Neural cell (in vitro differentiated cells): ENCODE data around the gene SGCD. TPM values are rescaled to one million over a fixed set of nuclear protein-coding genes. Genes with fewer than 3 reads are reported as not detected.

Source experiments
- H2AFZ ChIP-seq: fragments of 200-600, 300-800 bp; sonication (generic), shearing (Covaris generic); 2 replicates; pipeline ENCODE4 v1.6.0; 2014; ENCODE audit warnings: low read depth, mild to moderate bottlenecking, antibody characterized with exemption, low read length, moderate library complexity
- H3F3A ChIP-seq: fragments of 200-600 bp; shearing (Covaris generic); 2 replicates; pipeline ENCODE4 v1.6.1; 2016; ENCODE audit warnings: mild to moderate bottlenecking, moderate library complexity, mixed read lengths, antibody characterized with exemption, low read length; ENCODE audit not compliant: insufficient read depth, poor library complexity, severe bottlenecking
- H3K27ac ChIP-seq: fragments of 200-600, 300-800 bp; sonication (generic), shearing (Covaris generic); 2 replicates; pipeline ENCODE4 v1.5.1; 2014; ENCODE audit warnings: mild to moderate bottlenecking, low read length, moderate library complexity
- H3K27me3 ChIP-seq: fragments of 300-800, 200-600 bp; sonication (generic), shearing (Covaris generic); 2 replicates; pipeline ENCODE4 v1.6.0; 2014; ENCODE audit warnings: mild to moderate bottlenecking, low read depth, low read length, moderate library complexity; ENCODE audit not compliant: insufficient read depth
- H3K36me3 ChIP-seq: fragments of 300-800, 200-600 bp; sonication (generic), shearing (Covaris generic); 2 replicates; pipeline ENCODE4 v1.5.1; 2014; ENCODE audit warnings: mild to moderate bottlenecking, antibody characterized with exemption, low read length, moderate library complexity; ENCODE audit not compliant: insufficient read depth
- H3K4me2 ChIP-seq: fragments of 300-800, 200-600 bp; sonication (generic), shearing (Covaris generic); 2 replicates; pipeline ENCODE4 v1.6.0; 2014; ENCODE audit warnings: mild to moderate bottlenecking, low read length
- H3K4me3 ChIP-seq: fragments of 300-800, 200-600 bp; sonication (generic), shearing (Covaris generic); 2 replicates; pipeline ENCODE4 v1.5.1; 2014; ENCODE audit warnings: mild to moderate bottlenecking, low read length, moderate library complexity
- H3K79me2 ChIP-seq: fragments of 200-600 bp; shearing (Covaris generic); replicated peaks from 2 replicates; pipeline ENCODE4 v1.6.0; 2014; ENCODE audit warnings: mild to moderate bottlenecking, low read length, moderate library complexity; ENCODE audit not compliant: insufficient read depth
- H3K9ac ChIP-seq: fragments of 300-800, 200-600 bp; sonication (generic), shearing (Covaris generic); 2 replicates; pipeline ENCODE4 v1.6.1; 2016; ENCODE audit warnings: mild to moderate bottlenecking, low read length, mixed read lengths
- H3K9me2 ChIP-seq: fragments of 200-600 bp; shearing (Covaris generic); 2 replicates; pipeline ENCODE4 v1.6.1; 2016; ENCODE audit warnings: mild to moderate bottlenecking, low read length, mixed read lengths; ENCODE audit not compliant: insufficient read depth
- H3K9me3 ChIP-seq: fragments of 200-600, 300-800 bp; sonication (generic), shearing (Covaris generic); 2 replicates; pipeline ENCODE4 v1.6.1; 2016; ENCODE audit warnings: mild to moderate bottlenecking, mixed run types, low read length, moderate library complexity, mixed read lengths
- H4K20me1 ChIP-seq: fragments of 200-600 bp; shearing (Covaris generic); 2 replicates; pipeline ENCODE4 v1.6.1; 2016; ENCODE audit warnings: mild to moderate bottlenecking, mixed run types; ENCODE audit not compliant: insufficient read depth
- CTCF ChIP-seq: fragments of 450-650 bp; IDR thresholded peaks from 2 replicates; pipeline ENCODE4 v1.5.1; 2014; ENCODE audit warnings: antibody characterized with exemption, mild to moderate bottlenecking, moderate library complexity; ENCODE audit not compliant: poor library complexity, severe bottlenecking
- EP300 ChIP-seq: fragments of 450-650 bp; conservative IDR thresholded peaks from 2 replicates; pipeline ENCODE4 v1.6.1; 2014; ENCODE audit warnings: antibody characterized with exemption, mild to moderate bottlenecking, moderate library complexity; ENCODE audit not compliant: poor library complexity, severe bottlenecking
- EZH2 ChIP-seq: fragments of 200-600, 300-800 bp; shearing (Covaris generic), sonication (generic); IDR thresholded peaks from 2 replicates; pipeline ENCODE4 v1.6.1; 2014; ENCODE audit warnings: antibody characterized with exemption, low read length, borderline replicate concordance, mild to moderate bottlenecking; ENCODE audit not compliant: insufficient read depth, poor library complexity, severe bottlenecking
- MXI1 ChIP-seq: fragments of 450-650 bp; conservative IDR thresholded peaks from 2 replicates; pipeline ENCODE4 v1.6.1; 2014; ENCODE audit warnings: antibody characterized with exemption, mild to moderate bottlenecking; ENCODE audit not compliant: poor library complexity, severe bottlenecking
- POLR2AphosphoS5 ChIP-seq: IDR thresholded peaks from 2 replicates; pipeline ENCODE4 v1.6.1; 2012
- RAD21 ChIP-seq: fragments of 450-650 bp; conservative IDR thresholded peaks from 2 replicates; pipeline ENCODE4 v1.6.1; 2014; ENCODE audit warnings: antibody characterized with exemption, mild to moderate bottlenecking, moderate library complexity
- REST ChIP-seq: IDR thresholded peaks from 2 replicates; pipeline ENCODE4 v1.6.1; 2012; ENCODE audit warnings: borderline replicate concordance
- SMC3 ChIP-seq: fragments of 450-650 bp; conservative IDR thresholded peaks from 2 replicates; pipeline ENCODE4 v1.6.1; 2014; ENCODE audit warnings: antibody characterized with exemption, mild to moderate bottlenecking, moderate library complexity; ENCODE audit not compliant: poor library complexity
- TAF1 ChIP-seq: IDR thresholded peaks from 2 replicates; pipeline ENCODE4 v1.6.1; 2012; ENCODE audit warnings: low read depth
- polyA plus RNA-seq: library from polyadenylated mRNA; depleted of rRNA; stranded (reverse); fragments of >200 nt; gene quantifications from 2 replicates; pipeline ENCODE4 v1.2.3, GENCODE V29; 2014

The SGCD gene
- polyA plus RNA-seq, 1 donor from 2014 or later, result 3.4 TPM

DNA sequence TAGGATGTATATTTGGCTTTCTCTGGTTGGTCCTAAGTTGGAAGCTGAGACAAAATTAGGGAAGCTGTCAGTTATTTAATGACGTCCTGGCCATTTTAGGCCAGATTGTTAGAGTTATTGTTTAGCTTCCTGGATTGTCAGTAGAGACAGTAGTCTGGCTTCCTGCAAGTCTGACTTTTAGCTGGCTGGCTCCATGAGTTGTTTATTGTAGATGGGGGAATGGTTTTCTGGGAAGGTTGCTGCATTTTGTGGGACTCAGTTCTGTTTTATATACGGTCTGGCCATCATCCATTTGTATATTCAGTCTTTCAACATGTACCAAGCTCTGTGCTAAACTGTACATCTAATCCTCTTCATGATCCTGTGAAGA lies 68.3 kb downstream of the SGCD start:
- Histone ChIP-seq H3K36me3 (no peaks in the 10 kb centered on the region), H4K20me1 (no peaks in the 10 kb centered on the region), H3F3A (no peaks in the 10 kb centered on the region), H3K9me2 (no peaks in the 10 kb centered on the region), H3K9me3 (no peaks in the 10 kb centered on the region), H3K27me3 (no peaks in the 10 kb centered on the region), H2AFZ (no peak overlapping the region), H3K9ac (no peak overlapping the region), H3K4me3 (no peak overlapping the region), H3K4me2 (no peak overlapping the region), H3K79me2 (no peaks in the 10 kb centered on the region), H3K27ac (no peak overlapping the region)
- TF ChIP-seq EP300, result no peak
- TF ChIP-seq EZH2, result no peak
- no peak for TF ChIP-seq SMC3
- TF ChIP-seq RAD21, result no peak
- no peak for TF ChIP-seq TAF1
- TF ChIP-seq CTCF, result no peak
- TF ChIP-seq POLR2AphosphoS5, result no peak
- TF ChIP-seq MXI1, result no peak
- no peak for TF ChIP-seq REST

DNA sequence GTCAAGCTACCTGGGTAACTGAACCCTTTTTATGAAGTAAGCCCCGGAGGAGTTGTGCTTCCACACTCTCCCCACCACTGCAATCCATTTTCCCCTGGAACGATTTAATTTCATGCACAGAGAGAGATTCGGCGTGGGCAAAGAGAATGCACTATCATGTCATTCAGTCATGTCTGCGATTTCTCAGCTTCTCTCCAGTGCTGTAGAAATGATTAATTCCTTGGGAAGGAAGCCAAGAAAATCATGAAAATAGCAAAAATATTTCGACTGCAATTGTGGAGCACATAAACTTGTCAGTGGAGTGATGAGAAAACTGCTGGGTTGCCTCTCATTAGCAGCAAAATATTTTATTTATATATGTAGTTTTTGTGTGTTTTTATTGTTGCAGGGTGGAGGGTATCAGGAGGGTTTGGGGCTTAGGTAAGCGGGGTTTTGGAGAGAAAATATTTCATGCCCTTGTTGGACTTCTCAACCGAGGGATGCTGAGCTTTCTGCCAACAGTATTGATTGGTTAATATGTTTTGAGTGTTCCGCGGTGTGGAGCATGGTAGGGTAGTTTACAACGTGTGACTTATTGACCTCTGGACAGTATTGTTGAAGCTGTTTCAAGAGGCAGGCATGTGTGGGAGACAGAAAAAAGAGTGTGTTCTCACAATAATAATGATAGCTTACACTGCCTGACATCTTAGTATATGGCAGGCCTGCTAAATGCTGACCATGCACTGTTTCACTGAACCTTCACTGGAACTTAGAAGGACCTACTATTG lies 69.3 kb downstream of the SGCD start:
- H3K27me3 ChIP-seq, result no peaks in the 10 kb centered on the region
- H3K27ac ChIP-seq, result no peak overlapping the region
- H4K20me1 ChIP-seq, result no peaks in the 10 kb centered on the region
- no peaks in the 10 kb centered on the region for H3K79me2 ChIP-seq
- H3K36me3 ChIP-seq, result no peaks in the 10 kb centered on the region
- TF ChIP-seq EZH2 (no peak), REST (no peak), CTCF (no peak), RAD21 (no peak), TAF1 (no peak), EP300 (no peak), SMC3 (no peak)
- H3K9ac ChIP-seq, result no peak overlapping the region
- H3K9me2 ChIP-seq, result no peaks in the 10 kb centered on the region
- no peaks in the 10 kb centered on the region for H3K9me3 ChIP-seq
- H3F3A ChIP-seq, result no peaks in the 10 kb centered on the region
- H3K4me3 ChIP-seq, result no peak overlapping the region
- no peak overlapping the region for H3K4me2 ChIP-seq
- no peak overlapping the region for H2AFZ ChIP-seq
